NCI-H460 (cell line): ENCODE data around the gene ZNF555. TPM values are rescaled to one million over a fixed set of nuclear protein-coding genes. Genes with fewer than 3 reads are reported as not detected.
"Not testable (repeated sequence)": the region's sequence is repeated elsewhere in the genome, so short reads cannot be mapped to it uniquely, and the experiment has no call there.

ENCODE experiments used
- DNase-seq: peaks from one replicate; pipeline ENCODE4 v3.0.0-alpha.2; 2016; ENCODE audit warnings: low read depth; ENCODE audit errors: extremely low read depth
- total RNA-seq: library from RNA; depleted of rRNA; stranded (reverse); fragments of >200 nt; shearing (Covaris generic); gene quantifications from 2 replicates; pipeline ENCODE4 v1.2.3, GENCODE V29; 2014

Gene ZNF555
- total RNA-seq, 1 experiment from 2014 or later, result 3.1 TPM

- DNase-seq, result no peak
Observed at GRCh38 chr19:2866495-2867024, 25.3 kb downstream of the ZNF555 start.

DNA sequence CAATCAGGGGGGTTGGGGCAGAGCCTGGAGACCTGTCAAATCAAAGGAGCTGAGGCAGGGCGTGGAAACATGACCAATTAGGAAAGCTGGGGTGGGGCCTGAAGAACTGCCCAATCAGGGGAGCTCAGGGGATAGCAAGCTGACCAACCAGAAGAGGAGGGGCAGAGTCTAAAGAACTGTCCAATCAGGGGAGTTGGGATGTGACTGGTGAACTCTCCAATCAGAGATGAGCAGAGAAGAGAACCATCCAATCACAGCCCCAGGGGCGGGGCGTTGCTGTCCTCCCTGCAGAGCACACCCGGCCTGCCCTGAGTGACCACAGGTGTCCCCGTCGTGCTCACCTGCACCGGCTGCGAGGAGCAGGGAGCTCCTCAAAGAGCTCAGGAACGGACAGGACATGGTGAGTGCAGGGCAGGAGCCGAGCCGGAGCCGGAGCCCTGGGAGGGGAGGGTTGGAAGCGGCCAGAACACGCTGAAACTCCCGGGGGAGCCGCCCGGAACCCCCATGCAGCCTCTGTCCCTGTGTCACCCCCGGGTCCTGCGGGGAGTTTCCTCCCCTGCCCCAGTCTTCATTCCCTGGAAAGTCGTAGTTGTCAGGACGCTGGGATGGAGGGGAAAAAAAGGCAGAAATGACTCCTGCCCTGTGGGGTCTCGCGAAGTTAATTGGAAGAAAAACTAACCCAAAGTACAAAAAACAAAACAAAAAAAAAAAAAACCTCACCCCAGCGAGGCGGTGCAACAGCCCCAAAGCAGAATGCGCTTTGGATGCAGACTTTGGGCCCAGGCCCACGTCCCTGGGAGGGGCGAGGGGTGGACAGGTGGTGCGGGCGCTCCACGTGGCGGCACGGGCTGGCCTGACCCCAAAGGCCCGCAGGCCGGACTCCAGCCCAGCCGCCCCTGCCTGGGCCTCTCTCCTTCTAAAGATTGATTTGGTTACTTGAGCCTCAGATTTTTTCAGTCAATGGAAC lies 26.0 kb downstream of the ZNF555 start, which contains the start of gene ZNF556:
ZNF556 (plus strand) TSS at position 311 of the 967 bp plus-strand sequence; CDS start at position 398, 87 bp downstream.
- no peak for DNase-seq

DNA sequence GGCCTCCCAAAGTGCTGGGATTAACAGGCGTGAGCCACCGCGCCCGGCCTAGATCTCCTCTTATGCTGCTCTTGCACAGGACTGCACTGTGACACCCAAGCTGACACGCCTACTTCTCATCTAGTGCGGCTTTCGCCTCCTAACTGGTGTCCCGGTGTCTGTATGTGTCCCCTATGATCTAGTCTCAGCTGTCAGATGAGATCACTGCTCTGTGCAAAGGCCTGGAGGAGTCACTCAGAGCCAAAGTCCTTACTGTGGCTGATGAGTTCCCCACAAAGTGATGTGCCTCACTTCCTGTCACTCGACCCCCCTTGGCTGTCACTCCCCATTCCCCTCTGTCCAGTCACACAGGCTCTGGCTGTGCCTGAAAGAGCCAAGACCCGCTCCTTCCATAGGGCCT lies 28.3 kb downstream of the ZNF555 start:
- no peak for DNase-seq

DNA sequence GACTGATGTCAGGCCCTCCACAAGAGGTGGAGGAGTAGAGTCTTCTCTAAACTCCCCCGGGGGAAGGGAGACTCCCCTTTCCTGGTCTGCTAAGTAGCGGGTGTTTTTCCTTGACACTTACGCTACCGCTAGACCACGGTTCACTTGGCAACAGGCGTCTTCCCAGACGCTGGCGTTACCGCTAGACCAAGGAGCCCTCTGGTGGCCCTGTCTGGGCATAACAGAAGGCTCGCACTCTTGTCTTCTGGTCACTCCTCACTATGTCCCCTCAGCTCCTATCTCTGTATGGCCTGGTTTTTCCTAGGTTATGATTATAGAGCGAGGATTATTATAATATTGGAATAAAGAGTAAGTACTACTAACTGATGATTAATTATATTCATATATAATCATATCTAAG lies 30.9 kb downstream of the ZNF555 start:
- not testable (repeated sequence) for DNase-seq

DNA sequence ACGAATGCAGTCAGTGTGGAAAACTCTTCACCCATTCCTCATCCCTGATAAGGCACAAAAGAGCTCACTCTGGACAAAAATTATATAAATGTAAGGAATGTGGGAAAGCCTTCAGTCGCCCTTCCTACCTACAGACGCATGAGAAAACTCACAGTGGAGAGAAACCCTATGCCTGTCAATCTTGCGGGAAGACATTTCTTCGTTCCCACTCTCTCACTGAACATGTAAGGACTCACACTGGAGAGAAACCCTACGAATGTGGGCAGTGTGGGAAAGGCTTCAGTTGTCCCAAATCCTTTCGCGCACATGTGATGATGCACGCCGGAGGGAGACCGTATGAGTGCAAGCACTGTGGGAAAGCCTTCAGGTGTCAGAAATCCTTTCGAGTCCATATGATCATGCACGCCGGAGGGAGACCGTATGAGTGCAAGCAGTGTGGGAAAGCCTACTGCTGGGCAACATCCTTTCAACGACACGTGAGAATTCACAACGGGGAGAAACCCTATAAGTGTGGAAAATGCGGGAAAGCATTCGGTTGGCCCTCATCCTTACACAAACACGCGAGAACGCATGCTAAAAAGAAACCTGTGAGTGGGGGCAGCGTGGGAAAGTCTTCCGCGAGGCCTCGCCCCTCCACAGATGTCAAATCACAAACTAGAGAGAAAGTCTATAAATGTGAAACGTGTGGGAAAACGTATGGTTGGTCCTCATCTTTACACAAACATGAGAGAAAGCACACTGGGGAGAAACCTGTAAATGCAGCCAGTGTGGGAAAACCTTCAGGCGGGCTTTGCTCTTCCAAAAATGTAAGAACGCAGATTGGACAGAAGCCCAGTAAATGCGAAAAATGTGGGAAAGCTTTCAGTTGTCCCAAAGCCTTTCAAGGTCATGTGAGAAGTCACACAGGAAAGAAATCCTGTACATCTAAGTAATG lies 36.4 kb downstream of the ZNF555 start:
- no peak for DNase-seq

DNA sequence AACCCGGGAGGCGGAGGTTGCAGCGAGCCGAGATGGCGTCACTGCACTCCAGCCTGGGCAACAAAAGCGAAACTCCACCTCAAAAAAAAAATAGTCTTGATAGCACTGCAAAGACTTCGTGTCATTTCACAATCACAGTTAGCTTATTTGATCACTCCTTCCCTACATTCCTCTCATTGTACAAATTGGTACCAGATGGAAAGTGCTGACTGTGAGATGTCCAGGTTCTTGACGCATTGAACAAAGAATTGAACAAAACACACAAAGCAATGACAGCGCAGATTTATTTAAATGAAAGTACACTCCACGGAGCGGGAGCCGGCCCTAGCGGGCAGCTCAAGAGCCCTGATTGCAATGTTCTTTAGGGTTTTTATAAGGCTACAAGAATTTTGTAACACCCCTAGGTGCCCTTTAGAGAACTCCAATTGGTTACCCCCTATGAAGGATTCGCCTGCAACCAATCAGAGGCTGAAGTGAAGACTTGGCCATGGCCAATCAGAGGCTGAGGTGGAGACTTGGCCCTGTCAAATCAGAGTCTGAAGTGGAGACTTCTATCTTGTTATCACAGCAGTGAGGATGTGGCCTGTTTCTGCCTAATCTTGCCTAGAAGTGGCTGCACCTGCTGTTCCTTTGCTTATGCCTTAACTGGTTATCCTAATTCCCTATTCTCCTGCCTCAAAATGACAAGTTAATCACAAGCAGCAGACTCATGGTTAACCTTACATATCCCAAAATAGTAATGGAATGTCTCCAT lies 42.6 kb downstream of the ZNF555 start:
- no peak for DNase-seq

GRCh38 chr19:2885736-2886135 lies 44.5 kb downstream of the ZNF555 start:
- no peak for DNase-seq

GRCh38 chr19:2887391-2887914 lies 46.2 kb downstream of the ZNF555 start:
- DNase-seq, result peak; percentile 61

GRCh38 chr19:2888731-2889224 lies 47.5 kb downstream of the ZNF555 start:
- no peak for DNase-seq

DNA sequence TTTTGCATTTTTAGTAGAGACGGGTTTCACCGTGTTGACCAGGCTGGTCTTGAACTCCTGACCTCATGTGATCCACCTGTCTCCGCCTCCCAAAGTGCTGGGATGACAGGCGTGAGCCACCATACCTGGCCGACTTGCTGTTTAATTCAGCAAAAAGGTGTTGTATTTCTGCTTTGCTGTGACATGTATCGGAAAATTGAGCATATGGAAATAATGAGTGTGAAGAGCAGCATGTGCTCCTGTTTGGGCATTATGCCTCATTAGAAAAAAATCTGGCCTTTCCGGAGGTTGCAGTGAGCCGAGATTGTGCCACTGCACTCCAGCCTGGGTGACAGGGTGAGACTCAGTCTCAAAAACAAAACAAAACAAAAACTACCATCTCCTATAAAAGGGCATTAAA lies 49.3 kb downstream of the ZNF555 start:
- DNase-seq, result not testable (repeated sequence)

GRCh38 chr19:2896694-2897093 lies 55.4 kb downstream of the ZNF555 start:
- no peak for DNase-seq

DNA sequence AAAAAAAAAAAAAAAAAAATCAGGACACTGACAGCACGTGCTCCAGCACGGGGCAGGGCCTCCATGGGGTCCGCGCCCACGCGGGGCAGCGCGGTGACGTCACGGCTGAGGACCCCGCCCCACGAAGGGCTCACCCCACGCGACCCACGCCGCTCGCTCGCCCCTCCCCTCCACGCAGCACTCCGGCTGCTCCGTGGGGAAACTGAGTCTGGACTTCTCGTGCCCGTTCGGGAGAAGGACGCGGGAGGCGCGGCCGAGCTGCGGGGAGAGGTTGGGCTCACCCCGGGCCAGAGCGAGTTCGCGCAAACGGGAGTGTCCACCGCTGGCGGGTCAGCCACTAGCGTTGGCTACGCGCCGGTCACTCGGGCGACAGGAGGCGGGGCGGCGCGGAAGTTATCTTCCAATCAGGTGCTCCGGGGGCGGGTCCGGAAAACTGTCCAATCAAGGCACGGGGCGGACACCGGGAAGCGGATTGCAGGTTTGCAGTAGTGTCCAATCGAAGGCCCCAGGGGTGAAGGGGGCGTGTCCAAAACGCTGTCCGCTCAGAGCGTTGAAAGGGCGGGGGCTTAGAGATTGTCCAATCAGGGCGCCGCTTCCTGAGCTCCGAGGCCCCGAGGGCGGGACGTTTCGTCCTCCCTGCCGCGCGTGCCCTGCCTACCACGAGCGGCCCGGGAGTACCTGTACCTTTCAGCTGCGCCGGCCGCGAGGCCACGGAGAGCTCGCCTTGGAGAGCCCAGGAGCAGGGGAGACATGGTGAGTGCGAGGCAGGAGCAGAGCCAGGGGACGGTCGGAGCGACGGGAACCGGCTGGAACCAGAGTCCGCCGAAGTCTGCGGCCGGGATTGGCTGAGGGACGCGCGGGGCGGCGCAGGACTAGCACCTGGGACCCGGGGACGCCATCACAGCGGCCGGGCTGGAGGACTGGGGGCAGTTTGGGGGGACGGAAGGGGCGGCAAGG lies 59.3 kb downstream of the ZNF555 start, which contains the start of gene ZNF57:
ZNF57 (plus strand) TSS at position 633 of the 957 bp plus-strand sequence; CDS start at position 751, 118 bp downstream.
- DNase-seq, result peak; percentile 97

- DNase-seq, result no peak
Observed at GRCh38 chr19:2902590-2903218, 61.4 kb downstream of the ZNF555 start.

DNA sequence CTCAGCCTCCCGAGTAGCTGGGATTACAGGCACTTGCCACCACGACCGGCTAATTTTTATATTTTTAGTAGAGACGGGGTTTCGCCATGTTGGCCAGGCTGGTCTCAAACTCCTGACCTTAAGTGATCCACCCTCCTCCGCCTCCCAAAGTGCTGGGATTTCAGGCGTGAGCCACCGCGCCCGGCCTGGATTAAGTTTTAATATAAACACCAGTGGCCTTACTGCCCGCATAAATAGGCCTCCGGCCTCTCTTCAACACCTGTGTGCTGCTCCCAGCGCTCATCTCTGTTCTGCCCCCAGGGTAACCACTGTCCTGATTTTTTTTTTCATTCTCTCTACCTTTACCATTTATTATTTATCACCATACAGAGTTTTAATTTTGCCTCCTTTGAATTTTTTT lies 62.1 kb downstream of the ZNF555 start:
- not testable (repeated sequence) for DNase-seq

DNA sequence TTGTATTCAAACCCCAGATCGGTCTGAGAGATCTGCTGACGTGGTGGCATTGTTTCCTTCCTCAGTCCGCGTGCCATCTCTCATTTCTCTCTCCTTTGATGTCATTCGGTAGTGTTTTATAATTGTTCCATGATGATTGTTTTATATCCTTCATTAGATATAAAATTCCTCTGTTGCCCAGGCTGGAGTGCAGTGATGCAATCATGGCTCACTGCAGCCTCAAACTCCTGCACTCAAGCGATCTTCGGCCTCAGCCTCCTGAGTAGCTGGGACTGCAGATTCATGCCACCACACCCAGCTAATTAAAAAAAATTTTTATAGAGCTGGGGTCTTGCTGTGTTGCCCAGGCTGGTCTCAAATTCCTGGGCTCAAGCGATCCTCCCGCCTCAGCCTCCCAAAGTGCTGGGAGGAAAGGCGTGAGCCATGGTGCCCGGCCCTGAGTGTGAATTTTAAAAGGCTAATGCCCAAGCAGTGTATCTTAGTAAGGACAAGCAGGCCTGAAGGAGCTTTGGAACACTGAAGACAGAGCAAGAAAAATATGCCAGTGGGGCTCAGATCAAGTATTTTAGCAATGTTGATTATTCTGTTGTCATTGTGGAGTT lies 64.7 kb downstream of the ZNF555 start:
- no peak for DNase-seq

- no peak for DNase-seq
Observed at GRCh38 chr19:2906631-2907195, 65.4 kb downstream of the ZNF555 start.
